OCI-LY7 (cell line): ENCODE measurements around the gene LRRC7. TPM values are rescaled to one million over a fixed set of nuclear protein-coding genes. Genes with fewer than 3 reads are reported as not detected.

Experiments used
- BruUV-seq: library from RNA; stranded (reverse); fragments of 400-500 nt; replicated peaks from 2 replicates; lab custom pipeline; 2021; lab: Mats Ljungman, UMichigan
- CTCF ChIA-PET: fragments of 300-600 bp; sonication (Branson Sonifier 250); formaldehyde crosslinking; loops from one replicate; lab custom pipeline; 2022; ENCODE audit warnings: antibody characterized with exemption; ENCODE audit not compliant: unreplicated experiment; lab: Charles Lee
- POLR2A ChIA-PET: fragments of 300-600 bp; sonication (Branson Sonifier 250); formaldehyde crosslinking; loops from one replicate; lab custom pipeline; 2022; ENCODE audit warnings: antibody characterized with exemption; lab: Charles Lee
- DNase-seq: peaks from one replicate; pipeline ENCODE4 v3.0.0-alpha.2; 2015; ENCODE audit warnings: low spot score
- H2AFZ ChIP-seq: fragments of 200-600 bp; sonication (generic), shearing (Covaris generic); 2 replicates; pipeline ENCODE4 v1.6.1; 2014; ENCODE audit warnings: mild to moderate bottlenecking, antibody characterized with exemption, low read length, moderate library complexity
- H3K27ac ChIP-seq: fragments of 200-600 bp; sonication (generic); 2 replicates; pipeline ENCODE4 v1.5.1; 2014; ENCODE audit warnings: mixed run types, low read depth, mild to moderate bottlenecking, moderate library complexity, low read length, inconsistent platforms; ENCODE audit not compliant: poor library complexity, severe bottlenecking
- H3K36me3 ChIP-seq: fragments of 200-600 bp; sonication (generic); 2 replicates; pipeline ENCODE4 v1.6.1; 2014; ENCODE audit warnings: mild to moderate bottlenecking, antibody characterized with exemption, low read length, moderate library complexity, mixed read lengths; ENCODE audit not compliant: insufficient read depth
- H3K4me1 ChIP-seq: fragments of 200-600 bp; sonication (generic); 2 replicates; pipeline ENCODE4 v1.5.1; 2014; ENCODE audit warnings: mild to moderate bottlenecking, low read length; ENCODE audit not compliant: insufficient read depth, poor library complexity, severe bottlenecking
- H3K4me2 ChIP-seq: fragments of 200-600 bp; sonication (generic); 2 replicates; pipeline ENCODE4 v1.6.1; 2014; ENCODE audit warnings: mild to moderate bottlenecking, low read length
- H3K4me3 ChIP-seq: fragments of 200-600 bp; sonication (generic); 2 replicates; pipeline ENCODE4 v1.5.1; 2014; ENCODE audit warnings: mild to moderate bottlenecking, low read depth, low read length; ENCODE audit not compliant: poor library complexity, severe bottlenecking
- H3K79me2 ChIP-seq: fragments of 200-600 bp; sonication (generic); 2 replicates; pipeline ENCODE4 v1.6.1; 2016; ENCODE audit warnings: low read depth, mild to moderate bottlenecking, low read length, moderate library complexity, mixed read lengths; ENCODE audit not compliant: insufficient read depth
- H3K9me2 ChIP-seq: fragments of 200-600 bp; sonication (generic); 2 replicates; pipeline ENCODE4 v1.6.1; 2016; ENCODE audit warnings: mild to moderate bottlenecking, low read length, mixed read lengths; ENCODE audit not compliant: insufficient read depth
- H3K9me3 ChIP-seq: fragments of 200-600 bp; sonication (generic); 2 replicates; pipeline ENCODE4 v1.6.1; 2014; ENCODE audit warnings: mild to moderate bottlenecking, mixed run types, low read length, mixed read lengths
- H4K20me1 ChIP-seq: fragments of 200-600 bp; sonication (generic); 2 replicates; pipeline ENCODE4 v1.6.1; 2014; ENCODE audit warnings: mild to moderate bottlenecking, antibody characterized with exemption, low read length, moderate library complexity, mixed read lengths; ENCODE audit not compliant: insufficient read depth
- CTCF ChIP-seq: fragments of 200-600 bp; sonication (generic); conservative IDR thresholded peaks from 2 replicates; pipeline ENCODE4 v1.5.1; 2014; ENCODE audit warnings: mild to moderate bottlenecking, antibody characterized with exemption, low read length, moderate library complexity, mixed read lengths
- EZH2phosphoT487 ChIP-seq: fragments of 200-600 bp; sonication (generic); IDR thresholded peaks from 2 replicates; pipeline ENCODE4 v1.6.1; 2018; ENCODE audit warnings: low read depth, borderline replicate concordance, mild to moderate bottlenecking, mixed run types, antibody characterized with exemption, low read length, moderate library complexity, mixed read lengths
- intact Hi-C: fragments of 100-400 bp; cut with micrococcal nuclease; formaldehyde crosslinking; loops from one replicate; pipeline ENCODE4 v1.10.0; 2022; ENCODE audit not compliant: unreplicated experiment
- total RNA-seq, 2 experiments: library from RNA; depleted of rRNA in 1 of 2; stranded (reverse); fragments of >200 nt in 1 of 2; shearing (Covaris generic) in 1 of 2; gene quantifications; 2 replicates each; pipeline ENCODE4 v1.2.3, GENCODE V29; 2014 to 2022

The LRRC7 gene
- total RNA-seq, 2 experiments from 2014 or later, result not detected

DNA sequence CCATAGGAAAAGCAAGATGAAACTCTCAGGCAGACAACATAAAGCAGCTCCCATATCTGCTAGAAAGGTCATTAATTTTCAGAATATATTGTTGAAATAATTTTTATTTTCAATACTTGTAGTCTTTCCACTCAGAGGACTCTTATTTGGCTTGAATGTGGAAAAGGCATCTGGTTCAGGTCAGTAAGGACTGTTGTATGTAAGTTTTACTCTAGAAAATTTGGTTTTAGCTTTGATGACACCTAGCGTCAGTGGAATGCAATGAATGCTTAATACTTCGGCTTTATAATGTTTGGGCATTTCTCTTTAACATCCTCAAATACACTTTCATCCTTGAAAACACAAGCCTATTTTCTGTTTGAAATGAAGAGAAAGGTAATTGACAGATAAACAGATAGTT is 574.4 kb downstream of the LRRC7 start:
- H3K9me3 ChIP-seq, result no peaks in the 10 kb centered on the region
- peaks cover 8% of the 10 kb centered on the region; the same call in 1 of the 2 replicates for H3K36me3 ChIP-seq
- no peak overlapping the region for H3K27ac ChIP-seq
- intact Hi-C loops, result no loop called here
- no peak overlapping the region for H3K4me2 ChIP-seq
- TF ChIP-seq EZH2phosphoT487 (no peak), CTCF (peak; percentile 63)
- H4K20me1 ChIP-seq, result no peaks in the 10 kb centered on the region
- no TSS peak for BruUV-seq
- POLR2A ChIA-PET, result interaction anchor here (0.5 to 1.6 kb wide), 5 partner anchors 8 to 357 kb away, joined by 3 to 5 read pairs (median 3); no protein-coding TSS in a partner anchor
- no peaks in the 10 kb centered on the region for H3K79me2 ChIP-seq
- CTCF ChIA-PET, result no interaction called here
- H3K4me3 ChIP-seq, result no peak overlapping the region
- H2AFZ ChIP-seq, result no peak overlapping the region
- DNase-seq, result no peak
- no peaks in the 10 kb centered on the region for H3K4me1 ChIP-seq
- H3K9me2 ChIP-seq, result no peaks in the 10 kb centered on the region

- H4K20me1 ChIP-seq, result no peaks in the 10 kb centered on the region
- no peak overlapping the region for H3K4me3 ChIP-seq
- no peak for TF ChIP-seq CTCF
- TF ChIP-seq EZH2phosphoT487, result no peak
- H2AFZ ChIP-seq, result no peak overlapping the region
- CTCF ChIA-PET, result no interaction called here
- no peak overlapping the region for H3K27ac ChIP-seq
- no peaks in the 10 kb centered on the region for H3K9me2 ChIP-seq
- POLR2A ChIA-PET, result interaction anchor here (0.6 to 0.8 kb wide), 3 partner anchors 26 to 222 kb away, joined by 3 to 4 read pairs (median 3); no protein-coding TSS in a partner anchor
- no peaks in the 10 kb centered on the region for H3K9me3 ChIP-seq
- H3K4me1 ChIP-seq, result no peaks in the 10 kb centered on the region
- no peak for DNase-seq
- H3K4me2 ChIP-seq, result no peak overlapping the region
- H3K79me2 ChIP-seq, result no peaks in the 10 kb centered on the region
- intact Hi-C loops, result no loop called here
- H3K36me3 ChIP-seq, result peaks cover 17% of the 10 kb centered on the region; the same call in 1 of the 2 replicates
- BruUV-seq, result no TSS peak
Measured at GRCh38 chr1:70143048-70143659, 575.4 kb downstream of the LRRC7 start.

GRCh38 chr1:70146488-70146887 is 578.8 kb downstream of the LRRC7 start:
- intact Hi-C loops, result no loop called here

More at GRCh38 chr1:70146488-70146887, 578.8 kb downstream of the LRRC7 start:
- Histone ChIP-seq H3K9me3 (no peaks in the 10 kb centered on the region), H3K79me2 (no peaks in the 10 kb centered on the region), H3K36me3 (peaks cover 25% of the 10 kb centered on the region; the same call in 1 of the 2 replicates), H3K27ac (no peak overlapping the region), H3K4me1 (no peaks in the 10 kb centered on the region), H3K4me3 (no peak overlapping the region), H3K4me2 (no peak overlapping the region), H2AFZ (no peak overlapping the region), H3K9me2 (no peaks in the 10 kb centered on the region), H4K20me1 (no peaks in the 10 kb centered on the region)
- TSS peak; percentile 15 for BruUV-seq
- ChIA-PET POLR2A (interaction anchor here (0.6 to 1.2 kb wide), 2 partner anchors 15 to 167 kb away, joined by 3 to 4 read pairs; no protein-coding TSS in a partner anchor), CTCF (no interaction called here)
- TF ChIP-seq CTCF, result no peak
- no peak for TF ChIP-seq EZH2phosphoT487
- DNase-seq, result no peak
